ENCODE measurements around the gene LRRC8C.
"Not testable (repeated sequence)": the region's sequence is repeated elsewhere in the genome, so short reads cannot be mapped to it uniquely, and the experiment has no call there.

The LRRC8C gene

GRCh38 chr1:89608319-89608983 lies 24.5 kb upstream of the LRRC8C start:
- peak; percentile 88 for DNase-seq

- peak; percentile 85 for DNase-seq
Measured at GRCh38 chr1:89608984-89609725, 23.8 kb upstream of the LRRC8C start.

GRCh38 chr1:89609781-89610456 lies 23.0 kb upstream of the LRRC8C start:
- peak; percentile 88 for DNase-seq

GRCh38 chr1:89610457-89611011 lies 22.4 kb upstream of the LRRC8C start:
- DNase-seq = peak; percentile 80

- DNase-seq = peak; percentile 93
Measured at GRCh38 chr1:89611721-89612120, 21.2 kb upstream of the LRRC8C start.

GRCh38 chr1:89613928-89614327 lies 19.0 kb upstream of the LRRC8C start:
- no peak for DNase-seq

- no peak for DNase-seq
Measured at GRCh38 chr1:89615676-89616598, 17.0 kb upstream of the LRRC8C start.

GRCh38 chr1:89616844-89617627 lies 15.9 kb upstream of the LRRC8C start:
- DNase-seq = no peak

GRCh38 chr1:89620664-89621063 lies 12.3 kb upstream of the LRRC8C start:
- DNase-seq = no peak

GRCh38 chr1:89622895-89623294 lies 10.0 kb upstream of the LRRC8C start:
- DNase-seq = no peak

GRCh38 chr1:89624314-89624713 lies 8.6 kb upstream of the LRRC8C start:
- DNase-seq = no peak

- no peak for DNase-seq
Measured at GRCh38 chr1:89624715-89625323, 8.1 kb upstream of the LRRC8C start.

GRCh38 chr1:89627596-89627962 lies 5.3 kb upstream of the LRRC8C start:
- DNase-seq = no peak

GRCh38 chr1:89629146-89629545 lies 3.8 kb upstream of the LRRC8C start:
- DNase-seq = peak; percentile 63

GRCh38 chr1:89629600-89629999 lies 3.3 kb upstream of the LRRC8C start:
- not testable (repeated sequence) for DNase-seq

GRCh38 chr1:89630048-89630447 lies 2.9 kb upstream of the LRRC8C start:
- no peak for DNase-seq

- no peak for DNase-seq
Measured at GRCh38 chr1:89631816-89632656, 884 bp upstream of the LRRC8C start.

GRCh38 chr1:89633248-89633799 lies 404 bp downstream of the LRRC8C start:
- DNase-seq = peak; percentile 78

- peak; percentile 49 for DNase-seq
Measured at GRCh38 chr1:89633800-89634625, 1.1 kb downstream of the LRRC8C start.
